Karpas-422 (cell line): ENCODE data around the gene TXLNA. TPM values are rescaled to one million over a fixed set of nuclear protein-coding genes. Genes with fewer than 3 reads are reported as not detected.
"Not testable (repeated sequence)": the region's sequence is repeated elsewhere in the genome, so short reads cannot be mapped to it uniquely, and the experiment has no call there.

ENCODE experiments used
- DNase-seq: peaks from one replicate; pipeline ENCODE4 v3.0.0-alpha.2; 2015
- H2AFZ ChIP-seq: fragments of 200-600 bp; sonication (generic); 2 replicates; pipeline ENCODE4 v1.6.1; 2014; ENCODE audit warnings: antibody characterized with exemption, low read length, mixed read lengths
- H3K27ac ChIP-seq: fragments of 200-600 bp; sonication (generic); 2 replicates; pipeline ENCODE4 v1.5.1; 2014; ENCODE audit warnings: mild to moderate bottlenecking, low read length, moderate library complexity
- H3K27me3 ChIP-seq: fragments of 200-600 bp; sonication (generic); 2 replicates; pipeline ENCODE4 v1.6.1; 2014; ENCODE audit warnings: low read length, mixed read lengths
- H3K36me3 ChIP-seq: fragments of 200-600 bp; sonication (generic); 2 replicates; pipeline ENCODE4 v1.6.1; 2014; ENCODE audit warnings: low read length, mixed read lengths; ENCODE audit not compliant: insufficient read depth
- H3K4me1 ChIP-seq: fragments of 200-600 bp; sonication (generic); 2 replicates; pipeline ENCODE4 v1.6.1; 2014; ENCODE audit warnings: mild to moderate bottlenecking, low read length, mixed read lengths
- H3K4me2 ChIP-seq: fragments of 200-600 bp; sonication (generic); 2 replicates; pipeline ENCODE4 v1.6.1; 2014; ENCODE audit warnings: low read length, low read depth, mild to moderate bottlenecking; ENCODE audit not compliant: poor library complexity, severe bottlenecking
- H3K4me3 ChIP-seq: fragments of 200-600 bp; sonication (generic); 2 replicates; pipeline ENCODE4 v1.5.1; 2014; ENCODE audit warnings: mild to moderate bottlenecking, antibody characterized with exemption, low read length, mixed read lengths
- H3K79me2 ChIP-seq: fragments of 200-600 bp; sonication (generic); 2 replicates; pipeline ENCODE4 v1.6.1; 2014; ENCODE audit warnings: mild to moderate bottlenecking, low read length, mixed read lengths
- H3K9ac ChIP-seq: fragments of 200-600 bp; sonication (generic); 2 replicates; pipeline ENCODE4 v1.6.0; 2014; ENCODE audit warnings: low read length
- H3K9me2 ChIP-seq: fragments of 200-600 bp; sonication (generic), shearing (Covaris generic); replicated peaks from 2 replicates; pipeline ENCODE4 v1.6.0; 2014; ENCODE audit warnings: mild to moderate bottlenecking, low read length, moderate library complexity; ENCODE audit not compliant: insufficient read depth
- H3K9me3 ChIP-seq: fragments of 300-700, 200-600 bp; sonication (generic); 2 replicates; pipeline ENCODE4 v1.6.1; 2014; ENCODE audit warnings: low read length, mixed read lengths
- H4K20me1 ChIP-seq: fragments of 200-600 bp; sonication (generic); 2 replicates; pipeline ENCODE4 v1.6.1; 2014; ENCODE audit warnings: mild to moderate bottlenecking, antibody characterized with exemption, low read length, low read depth; ENCODE audit not compliant: insufficient read depth
- total RNA-seq: library from RNA; depleted of rRNA; stranded (reverse); fragments of >200 nt; shearing (Covaris generic); gene quantifications from 2 replicates; pipeline ENCODE4 v1.2.3, GENCODE V29; 2014; ENCODE audit warnings: low replicate concordance

Gene TXLNA
- total RNA-seq, 1 experiment from 2014 or later = 33.5 TPM

- Histone ChIP-seq H2AFZ (no peak overlapping the region), H3K27me3 (no peaks in the 10 kb centered on the region), H3K36me3 (peaks cover 27% of the 10 kb centered on the region), H3K4me1 (no peaks in the 10 kb centered on the region), H3K79me2 (peaks cover 82% of the 10 kb centered on the region), H3K9me3 (peaks cover 4% of the 10 kb centered on the region), H4K20me1 (no peaks in the 10 kb centered on the region), H3K4me2 (no peak overlapping the region), H3K9ac (no peak overlapping the region), H3K27ac (no peak overlapping the region), H3K9me2 (no peaks in the 10 kb centered on the region), H3K4me3 (no peak overlapping the region)
- DNase-seq = no peak
These were observed 28.6 kb upstream of the TXLNA start for GRCh38 chr1:32150847-32151246.

GRCh38 chr1:32151319-32151787 is 28.1 kb upstream of the TXLNA start:
- Histone ChIP-seq H3K27me3 (no peaks in the 10 kb centered on the region), H3K9me3 (peaks cover 4% of the 10 kb centered on the region), H4K20me1 (no peaks in the 10 kb centered on the region), H3K27ac (no peak overlapping the region), H3K36me3 (peaks cover 30% of the 10 kb centered on the region), H3K4me1 (no peaks in the 10 kb centered on the region), H3K4me3 (no peak overlapping the region), H3K4me2 (no peak overlapping the region), H2AFZ (no peak overlapping the region), H3K79me2 (peaks cover 77% of the 10 kb centered on the region), H3K9me2 (no peaks in the 10 kb centered on the region), H3K9ac (no peak overlapping the region)
- DNase-seq = no peak

DNA sequence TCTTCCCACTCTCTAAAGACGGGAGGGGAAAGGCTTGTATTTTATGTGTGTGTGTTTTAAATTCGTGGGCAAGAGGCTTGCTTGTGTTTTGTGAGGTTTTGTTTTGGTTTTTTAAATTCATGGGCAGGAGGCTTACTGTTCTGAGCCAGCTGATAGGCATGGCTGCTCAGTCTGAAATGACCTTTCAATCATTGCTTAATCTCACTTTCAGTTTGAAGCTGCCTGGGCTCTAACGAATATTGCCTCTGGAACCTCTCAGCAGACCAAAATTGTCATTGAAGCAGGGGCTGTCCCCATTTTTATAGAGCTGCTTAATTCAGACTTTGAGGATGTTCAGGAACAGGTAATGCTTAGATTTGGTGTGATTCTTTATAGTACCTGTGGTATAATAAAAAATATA is 20.3 kb upstream of the TXLNA start:
- Histone ChIP-seq H3K9me3 (no peaks in the 10 kb centered on the region), H2AFZ (no peak overlapping the region), H3K27me3 (no peaks in the 10 kb centered on the region), H3K4me1 (no peaks in the 10 kb centered on the region), H4K20me1 (no peaks in the 10 kb centered on the region), H3K9ac (no peak overlapping the region), H3K4me2 (no peak overlapping the region), H3K79me2 (peaks cover 11% of the 10 kb centered on the region), H3K9me2 (no peaks in the 10 kb centered on the region), H3K36me3 (peaks cover 47% of the 10 kb centered on the region), H3K4me3 (no peak overlapping the region), H3K27ac (no peak overlapping the region)
- no peak for DNase-seq

DNA sequence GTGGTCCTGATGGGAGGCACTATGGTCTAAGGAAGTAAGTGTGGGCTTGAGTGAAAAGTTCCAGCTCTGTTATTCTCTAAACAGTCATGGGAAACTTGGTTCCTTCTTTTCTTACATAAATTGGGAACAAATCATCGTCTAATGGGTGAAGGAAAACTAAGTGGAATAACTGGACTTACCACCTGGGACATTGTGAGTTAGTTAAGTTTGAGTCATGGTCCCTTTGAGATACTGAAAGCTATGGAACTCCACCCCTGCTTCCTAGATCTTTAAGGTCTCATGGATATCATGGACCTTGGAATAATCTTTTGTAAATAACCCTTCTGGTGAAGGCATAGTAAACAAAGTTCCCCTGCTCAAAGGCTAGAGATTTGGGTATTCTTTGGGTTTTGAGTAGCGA is 16.1 kb upstream of the TXLNA start:
- Histone ChIP-seq H2AFZ (no peak overlapping the region), H3K79me2 (0 out of 2 replicates have a peak, but pooled peaks cover 2% of the 10 kb centered on the region), H3K4me1 (no peaks in the 10 kb centered on the region), H4K20me1 (no peaks in the 10 kb centered on the region), H3K4me3 (no peak overlapping the region), H3K9me3 (no peaks in the 10 kb centered on the region), H3K4me2 (no peak overlapping the region), H3K27ac (no peak overlapping the region), H3K9me2 (no peaks in the 10 kb centered on the region), H3K9ac (no peak overlapping the region), H3K36me3 (peaks cover 43% of the 10 kb centered on the region), H3K27me3 (no peaks in the 10 kb centered on the region)
- no peak for DNase-seq

- H3K9ac ChIP-seq, H3K27ac ChIP-seq, H3K9me2 ChIP-seq, H3K4me3 ChIP-seq, H3K27me3 ChIP-seq, H4K20me1 ChIP-seq, H3K4me1 ChIP-seq, H2AFZ ChIP-seq, H3K4me2 ChIP-seq, H3K79me2 ChIP-seq, DNase-seq, H3K9me3 ChIP-seq: not testable (repeated sequence)
- peaks cover 34% of the 10 kb centered on the region for H3K36me3 ChIP-seq
These were observed 13.8 kb upstream of the TXLNA start for GRCh38 chr1:32165633-32166032.

GRCh38 chr1:32170991-32171390 is 8.5 kb upstream of the TXLNA start:
- no peak overlapping the region for H3K9ac ChIP-seq
- H2AFZ ChIP-seq = no peak overlapping the region
- H3K9me2 ChIP-seq = no peaks in the 10 kb centered on the region
- no peaks in the 10 kb centered on the region for H4K20me1 ChIP-seq
- no peaks in the 10 kb centered on the region for H3K79me2 ChIP-seq
- no peaks in the 10 kb centered on the region for H3K27me3 ChIP-seq
- H3K9me3 ChIP-seq = no peaks in the 10 kb centered on the region
- no peak overlapping the region for H3K4me3 ChIP-seq
- H3K4me2 ChIP-seq = no peak overlapping the region
- H3K27ac ChIP-seq = no peak overlapping the region
- DNase-seq = no peak
- peaks cover 35% of the 10 kb centered on the region for H3K36me3 ChIP-seq
- no peaks in the 10 kb centered on the region for H3K4me1 ChIP-seq

DNA sequence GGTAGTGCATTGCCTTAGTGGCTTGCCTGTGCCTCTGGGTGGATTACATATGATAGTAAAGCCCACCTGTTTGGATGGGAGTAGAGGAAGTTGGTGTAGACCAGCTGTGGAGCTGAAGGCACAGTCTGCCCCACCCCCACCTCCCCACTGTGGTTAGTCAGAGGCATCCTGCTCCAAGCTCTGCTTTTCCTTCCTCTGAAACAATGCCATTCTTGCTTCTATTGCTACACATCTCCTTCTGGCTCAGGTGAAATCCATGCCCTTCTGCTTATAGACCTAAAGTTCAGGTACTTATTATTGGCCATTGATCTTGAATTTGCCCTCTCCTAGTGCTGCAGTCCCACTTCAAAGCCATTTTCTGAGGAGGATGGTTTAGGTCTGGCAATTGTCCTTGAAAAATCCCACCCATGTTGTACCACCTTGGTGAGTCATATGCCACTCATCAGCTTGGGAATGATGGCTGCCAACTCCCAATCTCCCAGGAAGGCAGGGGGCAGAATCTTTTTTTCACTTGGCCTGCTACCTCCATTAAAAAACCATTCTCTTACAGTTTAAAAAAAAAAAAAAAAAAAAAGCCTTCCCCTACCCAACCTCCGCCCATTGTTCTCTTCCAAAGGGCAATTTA is 6.7 kb upstream of the TXLNA start:
- H3K36me3 ChIP-seq = peaks cover 26% of the 10 kb centered on the region
- H2AFZ ChIP-seq = no peak overlapping the region
- no peak overlapping the region for H3K27ac ChIP-seq
- H3K27me3 ChIP-seq = no peaks in the 10 kb centered on the region
- no peaks in the 10 kb centered on the region for H4K20me1 ChIP-seq
- no peak for DNase-seq
- H3K9me2 ChIP-seq = no peaks in the 10 kb centered on the region
- H3K4me1 ChIP-seq = no peaks in the 10 kb centered on the region
- H3K9me3 ChIP-seq = no peaks in the 10 kb centered on the region
- no peak overlapping the region for H3K4me3 ChIP-seq
- no peaks in the 10 kb centered on the region for H3K79me2 ChIP-seq
- no peak overlapping the region for H3K4me2 ChIP-seq
- no peak overlapping the region for H3K9ac ChIP-seq

GRCh38 chr1:32178380-32179192 is 889 bp upstream of the TXLNA start:
- H2AFZ ChIP-seq = peak overlapping the region; percentile 64; the same call in 1 of the 2 replicates
- peak overlapping the region; percentile 84 for H3K4me3 ChIP-seq
- peak overlapping the region; percentile 84 for H3K9ac ChIP-seq
- peaks cover 32% of the 10 kb centered on the region for H3K79me2 ChIP-seq
- no peaks in the 10 kb centered on the region for H3K9me2 ChIP-seq
- DNase-seq = no peak
- no peaks in the 10 kb centered on the region for H3K27me3 ChIP-seq
- H3K4me1 ChIP-seq = peaks cover 29% of the 10 kb centered on the region
- H3K27ac ChIP-seq = peak overlapping the region; percentile 65
- H3K9me3 ChIP-seq = no peaks in the 10 kb centered on the region
- peak overlapping the region; percentile 96 for H3K4me2 ChIP-seq
- peaks cover 18% of the 10 kb centered on the region for H3K36me3 ChIP-seq
- no peaks in the 10 kb centered on the region; the same call in 1 of the 2 replicates for H4K20me1 ChIP-seq
